Measurements from ENCODE around the gene ZBTB9.

ZBTB9 gene

GRCh38 chr6:33430334-33430733 lies 24.0 kb upstream of the ZBTB9 start:
- no peak overlapping the region for H3K4me3 ChIP-seq (ENCODE audit: severe bottlenecking)
- no peaks in the 10 kb centered on the region for H3K9me3 ChIP-seq (ENCODE audit: severe bottlenecking)
- DNase-seq (ENCODE audit: low spot score) (no peak), ATAC-seq (ENCODE audit: low read depth) (no peak)
- H3K27ac ChIP-seq (ENCODE audit: poor library complexity, severe bottlenecking): peak overlapping the region; percentile 82
- no peak for TF ChIP-seq CTCF (IDR thresholded peaks at IDR 0.05; ENCODE audit: poor library complexity, severe bottlenecking)
- H3K36me3 ChIP-seq (ENCODE audit: low read depth): 0 out of 2 replicates have a peak, but pooled peaks cover 4% of the 10 kb centered on the region
- peaks cover 30% of the 10 kb centered on the region for H3K4me1 ChIP-seq (ENCODE audit: insufficient read depth, poor library complexity, severe bottlenecking)
- H3K27me3 ChIP-seq (ENCODE audit: insufficient read depth, poor library complexity, severe bottlenecking): no peaks in the 10 kb centered on the region

GRCh38 chr6:33430991-33431879 lies 23.1 kb upstream of the ZBTB9 start:
- Histone ChIP-seq H3K4me1 (ENCODE audit: insufficient read depth, poor library complexity, severe bottlenecking) (peaks cover 30% of the 10 kb centered on the region), H3K27ac (ENCODE audit: poor library complexity, severe bottlenecking) (no peak overlapping the region), H3K27me3 (ENCODE audit: insufficient read depth, poor library complexity, severe bottlenecking) (no peaks in the 10 kb centered on the region), H3K9me3 (ENCODE audit: severe bottlenecking) (no peaks in the 10 kb centered on the region), H3K36me3 (ENCODE audit: low read depth) (peaks cover 10% of the 10 kb centered on the region), H3K4me3 (ENCODE audit: severe bottlenecking) (no peak overlapping the region)
- DNase-seq (ENCODE audit: low spot score) (no peak), ATAC-seq (ENCODE audit: low read depth) (0 out of 3 replicates have a peak, but pooled peaks have one; percentile 28)
- no peak for TF ChIP-seq CTCF (IDR thresholded peaks at IDR 0.05; ENCODE audit: poor library complexity, severe bottlenecking)

GRCh38 chr6:33431880-33432541 lies 22.4 kb upstream of the ZBTB9 start:
- TF ChIP-seq CTCF (IDR thresholded peaks at IDR 0.05; ENCODE audit: poor library complexity, severe bottlenecking): no peak
- no peak for DNase-seq (ENCODE audit: low spot score)
- H3K4me1 ChIP-seq (ENCODE audit: insufficient read depth, poor library complexity, severe bottlenecking): peaks cover 30% of the 10 kb centered on the region
- H3K27me3 ChIP-seq (ENCODE audit: insufficient read depth, poor library complexity, severe bottlenecking): no peaks in the 10 kb centered on the region
- no peak overlapping the region for H3K4me3 ChIP-seq (ENCODE audit: severe bottlenecking)
- peaks cover 18% of the 10 kb centered on the region for H3K36me3 ChIP-seq (ENCODE audit: low read depth)
- ATAC-seq (ENCODE audit: low read depth): no peak
- no peaks in the 10 kb centered on the region for H3K9me3 ChIP-seq (ENCODE audit: severe bottlenecking)
- H3K27ac ChIP-seq (ENCODE audit: poor library complexity, severe bottlenecking): no peak overlapping the region

GRCh38 chr6:33432546-33432945 lies 21.8 kb upstream of the ZBTB9 start:
- no peak overlapping the region for H3K4me3 ChIP-seq (ENCODE audit: severe bottlenecking)
- ATAC-seq (ENCODE audit: low read depth) (no peak), DNase-seq (ENCODE audit: low spot score) (no peak)
- peaks cover 23% of the 10 kb centered on the region for H3K36me3 ChIP-seq (ENCODE audit: low read depth)
- H3K27ac ChIP-seq (ENCODE audit: poor library complexity, severe bottlenecking): no peak overlapping the region
- TF ChIP-seq CTCF (IDR thresholded peaks at IDR 0.05; ENCODE audit: poor library complexity, severe bottlenecking): no peak
- no peaks in the 10 kb centered on the region for H3K27me3 ChIP-seq (ENCODE audit: insufficient read depth, poor library complexity, severe bottlenecking)
- peaks cover 30% of the 10 kb centered on the region for H3K4me1 ChIP-seq (ENCODE audit: insufficient read depth, poor library complexity, severe bottlenecking)
- no peaks in the 10 kb centered on the region for H3K9me3 ChIP-seq (ENCODE audit: severe bottlenecking)
